Fibroblast of lung (primary cell): ENCODE results near the gene LYRM2. TPM values are rescaled to one million over a fixed set of nuclear protein-coding genes. Genes with fewer than 3 reads are reported as not detected.
A peak's percentile ranks its signal among the peaks of the same experiment; 100 is the strongest.
"Not testable (repeated sequence)": the region's sequence is repeated elsewhere in the genome, so short reads cannot be mapped to it uniquely, and the experiment has no call there.

Source experiments
- DNase-seq, 2 donors: peaks; one replicate each; pipeline versions ENCODE4 v3.0.0 to v3.0.0-alpha.2; 2010; ENCODE audit warnings: low read depth in 2 of 2
- H2AFZ ChIP-seq: 2 replicates; pipeline ENCODE4 v1.5.1; 2012; ENCODE audit warnings: low read length, control low read depth, inconsistent platforms
- H3K27ac ChIP-seq: 2 replicates; pipeline ENCODE4 v1.5.1; 2011; ENCODE audit warnings: low read length, control low read depth; ENCODE audit not compliant: insufficient read depth
- H3K27me3 ChIP-seq: 2 replicates; pipeline ENCODE4 v1.5.1; 2011; ENCODE audit warnings: mild to moderate bottlenecking, low read length; ENCODE audit not compliant: control insufficient read depth, insufficient read depth
- H3K36me3 ChIP-seq: 2 replicates; pipeline ENCODE4 v1.5.1; 2011; ENCODE audit warnings: low read length; ENCODE audit not compliant: control insufficient read depth, insufficient read depth
- H3K4me1 ChIP-seq: 2 replicates; pipeline ENCODE4 v1.5.1; 2011; ENCODE audit warnings: low read length; ENCODE audit not compliant: control insufficient read depth, insufficient read depth; ENCODE audit errors: extremely low read depth
- H3K4me2 ChIP-seq: 2 replicates; pipeline ENCODE4 v1.5.1; 2011; ENCODE audit warnings: low read length, control low read depth; ENCODE audit not compliant: insufficient read depth; ENCODE audit errors: extremely low read depth
- H3K4me3 ChIP-seq, 4 experiments: fragments of 200-600 bp in 1 of 4; sonication (generic) in 1 of 4; replicated peaks in 1 of 4; 2 replicates each; pipeline ENCODE4 v1.5.1; 2011 to 2016; ENCODE audit warnings: low read length in 4 of 4, low read depth in 3 of 4, mild to moderate bottlenecking in 3 of 4, control low read depth in 2 of 4, inconsistent platforms in 1 of 4, mixed read lengths in 1 of 4; ENCODE audit not compliant: insufficient read depth in 1 of 4; ENCODE audit errors: control extremely low read depth in 1 of 4
- H3K79me2 ChIP-seq: 2 replicates; pipeline ENCODE4 v1.5.1; 2012; ENCODE audit warnings: mild to moderate bottlenecking, low read length, inconsistent platforms; ENCODE audit not compliant: control insufficient read depth, insufficient read depth
- H3K9ac ChIP-seq: 2 replicates; pipeline ENCODE4 v1.5.1; 2011; ENCODE audit warnings: mild to moderate bottlenecking, low read length, control low read depth; ENCODE audit not compliant: insufficient read depth
- H3K9me3 ChIP-seq: 2 replicates; pipeline ENCODE4 v1.5.1; 2012; ENCODE audit warnings: low read depth, low read length; ENCODE audit not compliant: control insufficient read depth, insufficient read depth
- H4K20me1 ChIP-seq: 2 replicates; pipeline ENCODE4 v1.5.1; 2011; ENCODE audit warnings: low read length; ENCODE audit not compliant: control insufficient read depth, insufficient read depth; ENCODE audit errors: extremely low read depth
- CTCF ChIP-seq, 2 donors: IDR thresholded peaks in 1 of 2; conservative IDR thresholded peaks in 1 of 2; 1 replicate in 1 of 2; 2 replicates in 1 of 2; pipeline ENCODE4 v1.5.1; 2011 to 2012; ENCODE audit warnings: low read length in 2 of 2, control low read depth in 1 of 2, inconsistent platforms in 1 of 2, low read depth in 1 of 2, mild to moderate bottlenecking in 1 of 2
- EZH2 ChIP-seq: IDR thresholded peaks from 2 replicates; pipeline ENCODE4 v1.5.1; 2012; ENCODE audit warnings: low read length, control low read depth, mild to moderate bottlenecking; ENCODE audit errors: missing control alignments
- polyA plus RNA-seq, 2 donors: library from polyadenylated mRNA; depleted of rRNA in 1 of 2; stranded (reverse) in 1 of 2; unstranded in 1 of 2; fragments of >200 nt; gene quantifications; 2 replicates each; pipeline ENCODE4 v1.2.1, GENCODE V29; 2011 to 2012; ENCODE audit warnings: missing spikeins in 1 of 2
- total RNA-seq: library from RNA; depleted of rRNA; stranded (reverse); fragments of >200 nt; gene quantifications from 2 replicates; pipeline ENCODE4 v1.2.1, GENCODE V29; 2014

The LYRM2 gene
- total and polyA plus RNA-seq, 2 donors (not counting 1 experiment from before 2014, with no cell fraction given): 27.4 to 66.1 TPM

GRCh38 chr6:89643406-89643805 is 4.9 kb upstream of the LYRM2 start:
- Histone ChIP-seq H3K4me1 (no peaks in the 10 kb centered on the region), H3K9ac (no peak overlapping the region), H3K4me3 (no peak overlapping the region), H3K79me2 (no peaks in the 10 kb centered on the region), H2AFZ (no peak overlapping the region), H3K4me2 (no peak overlapping the region), H3K27me3 (no peaks in the 10 kb centered on the region), H3K9me3 (no peaks in the 10 kb centered on the region), H3K36me3 (peaks cover 2% of the 10 kb centered on the region), H3K27ac (no peak overlapping the region), H4K20me1 (no peaks in the 10 kb centered on the region)
- TF ChIP-seq EZH2 (no peak), CTCF (conservative IDR thresholded peaks at IDR 0.05 in 1 of 2, IDR thresholded peaks at IDR 0.05 in 1 of 2; ENCODE audit: low read depth in 1 of 2, low read length in 2 of 2) (no peak)
- no peak for DNase-seq

- Histone ChIP-seq H3K9me3 (no peaks in the 10 kb centered on the region), H3K36me3 (peaks cover 2% of the 10 kb centered on the region), H3K4me1 (no peaks in the 10 kb centered on the region), H2AFZ (no peak overlapping the region), H3K79me2 (no peaks in the 10 kb centered on the region), H4K20me1 (no peaks in the 10 kb centered on the region), H3K27ac (no peak overlapping the region), H3K4me2 (no peak overlapping the region), H3K27me3 (no peaks in the 10 kb centered on the region), H3K9ac (no peak overlapping the region), H3K4me3 (no peak overlapping the region)
- TF ChIP-seq EZH2 (no peak), CTCF (conservative IDR thresholded peaks at IDR 0.05 in 1 of 2, IDR thresholded peaks at IDR 0.05 in 1 of 2; ENCODE audit: low read depth in 1 of 2, low read length in 2 of 2) (no peak)
- no peak for DNase-seq
These were observed 4.4 kb upstream of the LYRM2 start for GRCh38 chr6:89642956-89643355.

GRCh38 chr6:89641581-89641980 is 3.0 kb upstream of the LYRM2 start:
- H3K27me3 ChIP-seq, H3K4me2 ChIP-seq, H2AFZ ChIP-seq, H3K79me2 ChIP-seq, DNase-seq, H3K9me3 ChIP-seq, H3K9ac ChIP-seq, H3K36me3 ChIP-seq, H3K4me1 ChIP-seq, H4K20me1 ChIP-seq, H3K4me3 ChIP-seq, H3K27ac ChIP-seq: not testable (repeated sequence)

GRCh38 chr6:89640804-89641203 is 2.3 kb upstream of the LYRM2 start:
- Histone ChIP-seq H3K4me1 (peaks cover 3% of the 10 kb centered on the region), H3K9ac (no peak overlapping the region), H2AFZ (no peak overlapping the region), H3K4me2 (no peak overlapping the region), H4K20me1 (no peaks in the 10 kb centered on the region), H3K79me2 (peaks cover 2% of the 10 kb centered on the region), H3K27me3 (no peaks in the 10 kb centered on the region), H3K4me3 (no peak overlapping the region), H3K36me3 (peaks cover 4% of the 10 kb centered on the region), H3K27ac (no peak overlapping the region), H3K9me3 (no peaks in the 10 kb centered on the region)
- TF ChIP-seq EZH2: no peak
- no peak for TF ChIP-seq CTCF (conservative IDR thresholded peaks at IDR 0.05 in 1 of 2, IDR thresholded peaks at IDR 0.05 in 1 of 2; ENCODE audit: low read depth in 1 of 2, low read length in 2 of 2)
- peak in 1 of 2 donors; percentile 93 for DNase-seq
